Neuronal stem cell (in vitro differentiated cells): Measurements from ENCODE around the gene SHROOM3.
"Not testable (repeated sequence)": the region's sequence is repeated elsewhere in the genome, so short reads cannot be mapped to it uniquely, and the experiment has no call there.

ENCODE experiments used
- DNase-seq: peaks from one replicate; pipeline ENCODE4 v3.0.0-alpha.2; 2013; ENCODE audit warnings: low spot score
- H2AFZ ChIP-seq: one replicate; pipeline ENCODE4 v1.6.1; 2013; ENCODE audit warnings: mild to moderate bottlenecking, low read length, inconsistent platforms
- H2AK5ac ChIP-seq: 2 replicates; pipeline ENCODE4 v1.6.1; 2013; ENCODE audit warnings: low read depth, mild to moderate bottlenecking, inconsistent platforms, low read length, moderate library complexity, mixed read lengths
- H2BK120ac ChIP-seq: 2 replicates; pipeline ENCODE4 v1.6.1; 2013; ENCODE audit warnings: low read depth, mild to moderate bottlenecking, inconsistent platforms, low read length, moderate library complexity, mixed read lengths
- H2BK12ac ChIP-seq: one replicate; pipeline ENCODE4 v1.6.1; 2013; ENCODE audit warnings: low read length, inconsistent platforms
- H2BK15ac ChIP-seq: 2 replicates; pipeline ENCODE4 v1.6.1; 2013; ENCODE audit warnings: mild to moderate bottlenecking, low read length, inconsistent platforms, mixed read lengths
- H2BK5ac ChIP-seq: one replicate; pipeline ENCODE4 v1.6.1; 2013; ENCODE audit warnings: inconsistent platforms, mild to moderate bottlenecking, low read length, moderate library complexity
- H3K14ac ChIP-seq: one replicate; pipeline ENCODE4 v1.6.1; 2013; ENCODE audit warnings: low read length, inconsistent platforms
- H3K18ac ChIP-seq: 2 replicates; pipeline ENCODE4 v1.6.1; 2013; ENCODE audit warnings: low read length, inconsistent platforms
- H3K23ac ChIP-seq: 2 replicates; pipeline ENCODE4 v1.6.1; 2013; ENCODE audit warnings: low read depth, mild to moderate bottlenecking, mixed read lengths, low read length, inconsistent platforms; ENCODE audit not compliant: poor library complexity
- H3K27ac ChIP-seq: replicated peaks from 3 replicates; pipeline ENCODE4 v1.5.1; 2013; ENCODE audit warnings: low read length, inconsistent platforms
- H3K27me3 ChIP-seq, 3 experiments: 2 replicates each; pipeline ENCODE4 v1.6.1; 2013; ENCODE audit warnings: low read length in 3 of 3, mild to moderate bottlenecking in 2 of 3, inconsistent platforms in 1 of 3, low read depth in 1 of 3, mixed read lengths in 1 of 3, moderate library complexity in 1 of 3; ENCODE audit not compliant: control insufficient read depth in 3 of 3, insufficient read depth in 3 of 3
- H3K36me3 ChIP-seq, 2 donors: replicated peaks in 1 of 2; 2 replicates each; pipeline ENCODE4 v1.6.1; 2013; ENCODE audit warnings: low read length in 2 of 2; ENCODE audit not compliant: control insufficient read depth in 2 of 2, insufficient read depth in 2 of 2
- H3K4ac ChIP-seq: 2 replicates; pipeline ENCODE4 v1.6.1; 2013; ENCODE audit warnings: inconsistent platforms, mild to moderate bottlenecking, low read length, moderate library complexity
- H3K4me1 ChIP-seq, 2 donors: 1 replicate in 1 of 2; 2 replicates in 1 of 2; pipeline ENCODE4 v1.6.1; 2013; ENCODE audit warnings: low read length in 2 of 2, low read depth in 1 of 2; ENCODE audit not compliant: control insufficient read depth in 2 of 2, insufficient read depth in 1 of 2
- H3K4me2 ChIP-seq: one replicate; pipeline ENCODE4 v1.6.1; 2013; ENCODE audit warnings: mild to moderate bottlenecking, low read length, inconsistent platforms; ENCODE audit not compliant: insufficient read depth, poor library complexity, severe bottlenecking
- H3K4me3 ChIP-seq, 2 donors: 2 replicates each; pipeline ENCODE4 v1.5.1; 2013; ENCODE audit warnings: low read length in 2 of 2, mild to moderate bottlenecking in 2 of 2, inconsistent platforms in 1 of 2, moderate library complexity in 1 of 2
- H3K79me1 ChIP-seq: one replicate; pipeline ENCODE4 v1.6.1; 2013; ENCODE audit warnings: low read depth, mild to moderate bottlenecking, inconsistent platforms, low read length, moderate library complexity
- H3K9ac ChIP-seq: one replicate; pipeline ENCODE4 v1.6.1; 2013; ENCODE audit warnings: mild to moderate bottlenecking, low read depth, low read length, inconsistent platforms; ENCODE audit not compliant: poor library complexity
- H3K9me3 ChIP-seq, 2 donors: replicated peaks in 1 of 2; 2 replicates each; pipeline versions ENCODE3 to v1.6.1; 2013; ENCODE audit warnings: low read length in 2 of 2, mild to moderate bottlenecking in 2 of 2, inconsistent platforms in 1 of 2, low read depth in 1 of 2, mixed read lengths in 1 of 2, moderate library complexity in 1 of 2; ENCODE audit not compliant: control insufficient read depth in 2 of 2, insufficient read depth in 1 of 2
- H4K8ac ChIP-seq: one replicate; pipeline ENCODE4 v1.6.1; 2013; ENCODE audit warnings: low read depth, mild to moderate bottlenecking, inconsistent platforms, low read length, moderate library complexity
- H4K91ac ChIP-seq: one replicate; pipeline ENCODE4 v1.6.1; 2013; ENCODE audit warnings: low read length, low read depth, mild to moderate bottlenecking, inconsistent platforms; ENCODE audit not compliant: poor library complexity
- WGBS, 2 donors: extraction: QIAGEN DNeasy Blood & Tissue Kit; methylation state at CpG; one replicate each; pipeline ENCODE4 v1.1.7; 2013; ENCODE audit warnings: missing lambda C conversion rate in 2 of 2, mixed read lengths in 1 of 2; ENCODE audit not compliant: insufficient read length in 2 of 2, insufficient replicate concordance in 1 of 2; ENCODE audit errors: extremely low coverage in 2 of 2; 5-methylcytosine and 5-hydroxymethylcytosine counted together

Gene SHROOM3

GRCh38 chr4:76420188-76420761 is 14.8 kb upstream of the SHROOM3 start:
- no peaks in the 10 kb centered on the region for H3K27me3 ChIP-seq
- H3K14ac ChIP-seq: no peak overlapping the region
- no peak overlapping the region for H3K4me3 ChIP-seq
- H3K79me1 ChIP-seq: no peaks in the 10 kb centered on the region
- H3K36me3 ChIP-seq: no peaks in the 10 kb centered on the region
- H4K91ac ChIP-seq: no peak overlapping the region
- H4K8ac ChIP-seq: no peak overlapping the region
- H3K4ac ChIP-seq: no peak overlapping the region
- no CpG with 5 or more reads among the region's 18 CpGs for WGBS, 2 donors
- peaks cover 2 to 5% of the 10 kb centered on the region in 2 donors for H3K9me3 ChIP-seq
- peaks cover 6 to 8% of the 10 kb centered on the region in 2 donors for H3K4me1 ChIP-seq
- H2BK5ac ChIP-seq: no peak overlapping the region
- no peak overlapping the region for H3K4me2 ChIP-seq
- H3K9ac ChIP-seq: no peak overlapping the region
- no peak overlapping the region for H3K27ac ChIP-seq
- no peak for DNase-seq
- no peak overlapping the region for H2BK12ac ChIP-seq
- H3K23ac ChIP-seq: no peak overlapping the region
- H2BK120ac ChIP-seq: no peak overlapping the region
- H3K18ac ChIP-seq: peak overlapping the region; percentile 1
- peak overlapping the region; percentile 79 for H2AK5ac ChIP-seq
- H2BK15ac ChIP-seq: peak overlapping the region; percentile 85
- H2AFZ ChIP-seq: peak overlapping the region; percentile 41

DNA sequence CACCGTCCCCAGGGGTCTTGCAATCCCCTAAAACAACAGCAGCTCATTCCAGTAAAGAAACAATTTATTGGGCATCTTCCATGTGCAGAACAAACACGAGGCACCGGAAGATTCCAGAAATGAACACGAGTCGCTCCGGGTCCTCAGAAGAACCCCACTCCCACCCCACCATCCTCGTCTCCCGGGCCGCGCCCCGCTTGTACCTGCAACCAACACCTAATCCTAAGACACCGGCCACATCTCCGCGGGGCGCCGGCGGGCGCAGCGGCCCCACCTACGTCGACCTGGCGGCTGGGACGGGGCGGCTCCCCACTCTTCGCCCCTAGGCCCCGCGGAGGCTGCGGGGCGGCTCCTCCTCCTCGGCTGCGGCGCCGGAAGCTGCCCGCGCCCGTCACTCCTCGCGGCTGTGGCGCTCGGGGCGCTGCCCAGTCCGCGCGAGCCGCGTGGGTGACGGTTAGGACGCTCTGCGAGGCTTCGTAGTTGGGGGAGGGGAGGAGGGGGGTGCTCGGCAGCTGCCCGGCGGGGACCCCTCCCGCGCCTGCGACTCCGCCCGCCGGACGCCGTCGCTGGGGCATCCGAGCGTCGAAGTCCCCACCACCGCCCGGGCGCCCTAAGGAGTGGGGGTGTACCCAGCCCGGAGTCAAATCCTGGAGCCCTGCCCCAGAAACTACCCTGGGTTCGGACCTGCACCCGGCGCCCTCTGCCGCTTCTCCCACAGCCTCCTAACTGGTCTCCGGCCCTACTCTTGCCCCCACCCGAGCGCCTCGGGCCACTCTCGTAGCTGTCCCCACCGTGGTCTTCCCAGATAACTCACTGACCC is 14.1 kb upstream of the SHROOM3 start, which contains the start of gene CCDC158:
CCDC158 (minus strand) TSS at position 380 of the 820 bp plus-strand sequence. CDS start 17,934 bp downstream, outside the sequence.
- Histone ChIP-seq H2BK15ac (peak within 1 kb of the TSS; percentile 85), H2AFZ (peak within 1 kb of the TSS; percentile 41), H3K14ac (peak within 1 kb of the TSS; percentile 56), H3K27me3 (no peaks in the 10 kb centered on the region), H3K9ac (no peak within 1 kb of the TSS), H3K79me1 (no peaks in the 10 kb centered on the region), H3K9me3 (peaks cover 3 to 5% of the 10 kb centered on the region in 2 donors), H3K23ac (no peak within 1 kb of the TSS), H2BK12ac (peak within 1 kb of the TSS; percentile 10), H2BK5ac (peak within 1 kb of the TSS; percentile 39), H3K4me3 (no peak within 1 kb of the TSS), H2AK5ac (peak within 1 kb of the TSS; percentile 81), H3K4ac (no peak within 1 kb of the TSS), H3K36me3 (no peaks in the 10 kb centered on the region), H3K4me2 (no peak within 1 kb of the TSS), H3K4me1 (peaks cover 6 to 8% of the 10 kb centered on the region in 2 donors), H4K91ac (no peak within 1 kb of the TSS), H3K18ac (peak within 1 kb of the TSS; percentile 71), H3K27ac (no peak within 1 kb of the TSS), H4K8ac (no peak within 1 kb of the TSS), H2BK120ac (no peak within 1 kb of the TSS)
- DNase-seq: no peak
- WGBS, 2 donors: no CpG with 5 or more reads among the region's 79 CpGs

DNA sequence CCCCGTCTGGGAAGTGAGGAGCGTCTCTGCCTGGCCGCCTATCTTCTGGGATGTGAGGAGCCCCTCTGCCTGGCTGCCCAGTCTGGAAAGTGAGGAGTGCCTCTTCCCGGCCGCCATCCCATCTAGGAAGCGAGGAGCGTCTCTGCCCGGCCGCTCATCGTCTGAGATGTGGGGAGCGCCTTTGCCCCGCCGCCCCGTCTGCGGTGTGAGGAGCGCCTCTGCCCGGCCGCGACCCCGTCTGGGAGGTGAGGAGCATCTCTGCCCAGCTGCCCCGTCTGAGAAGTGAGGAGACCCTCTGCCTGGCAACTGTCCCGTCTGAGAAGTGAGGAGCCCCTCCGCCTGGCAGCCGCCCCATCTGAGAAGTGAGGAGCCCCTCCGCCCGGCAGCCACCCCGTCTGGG is 11.9 kb upstream of the SHROOM3 start:
- not testable (repeated sequence) for H2BK12ac ChIP-seq, H3K27ac ChIP-seq

DNA sequence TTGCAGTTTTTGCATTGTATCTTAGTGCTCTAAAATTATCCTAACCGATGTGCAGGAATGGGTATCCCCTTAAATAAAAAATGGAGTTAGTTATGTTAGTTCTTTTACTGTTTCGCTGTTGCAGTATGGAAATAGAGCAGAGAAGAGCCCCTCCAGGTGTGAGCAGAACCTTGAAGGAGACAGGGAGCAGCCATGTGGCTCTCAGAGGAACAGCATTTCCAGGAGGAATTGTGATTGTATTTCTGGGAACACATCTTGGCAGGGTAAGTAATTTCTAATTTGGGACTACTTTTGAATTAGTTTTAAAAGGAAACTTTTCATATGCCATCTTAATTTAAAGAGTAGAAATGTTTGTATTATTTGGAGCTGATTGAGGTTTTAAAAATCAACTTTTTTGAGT is 8.8 kb upstream of the SHROOM3 start:
- Histone ChIP-seq H3K36me3 (no peaks in the 10 kb centered on the region), H3K4me3 (no peak overlapping the region), H3K23ac (no peak overlapping the region), H2AFZ (no peak overlapping the region), H2BK120ac (no peak overlapping the region), H3K4me1 (peaks cover 6 to 9% of the 10 kb centered on the region in 2 donors), H3K79me1 (no peaks in the 10 kb centered on the region), H3K14ac (no peak overlapping the region), H3K4me2 (no peak overlapping the region), H2BK5ac (no peak overlapping the region), H3K9me3 (peaks cover 0 to 1% of the 10 kb centered on the region in 2 donors), H3K9ac (no peak overlapping the region), H2BK12ac (no peak overlapping the region), H3K27ac (no peak overlapping the region), H4K91ac (no peak overlapping the region), H4K8ac (no peak overlapping the region), H2AK5ac (no peak overlapping the region), H2BK15ac (no peak overlapping the region), H3K18ac (no peak overlapping the region), H3K4ac (no peak overlapping the region), H3K27me3 (no peaks in the 10 kb centered on the region)
- WGBS, 2 donors: no CpG with 5 or more reads among the region's 2 CpGs
- no peak for DNase-seq

More for the DNA sequence above, 11.9 kb upstream of the SHROOM3 start:
- not testable (repeated sequence) for H3K14ac ChIP-seq, H3K9ac ChIP-seq, H3K4me2 ChIP-seq, H3K23ac ChIP-seq, H3K27me3 ChIP-seq, H2AK5ac ChIP-seq, H3K79me1 ChIP-seq, H3K4me3 ChIP-seq, H3K9me3 ChIP-seq, H2AFZ ChIP-seq, H2BK5ac ChIP-seq, H3K36me3 ChIP-seq, H4K91ac ChIP-seq, H3K4me1 ChIP-seq, H2BK120ac ChIP-seq, H4K8ac ChIP-seq, H3K18ac ChIP-seq, DNase-seq, H2BK15ac ChIP-seq, H3K4ac ChIP-seq
- no CpG with 5 or more reads among the region's 27 CpGs for WGBS, 2 donors
